Measurements from ENCODE around the gene WDR81. TPM values are rescaled to one million over a fixed set of nuclear protein-coding genes. Genes with fewer than 3 reads are reported as not detected.
A peak's percentile ranks its signal among the peaks of the same experiment; 100 is the strongest.

Gene WDR81
- total RNA-seq, 4 donors from 2014 or later: 26.1 to 73.7 (median 35.7) TPM

GRCh38 chr17:1713160-1713877 lies 11.2 kb upstream of the WDR81 start:
- H3K4me3 ChIP-seq: peak overlapping the region in 1 of 4 donors; percentile 85
- DNase-seq: no peak
- H3K36me3 ChIP-seq: peaks cover 0 to 8% (median 4%) of the 10 kb centered on the region in 4 donors
- H3K4me1 ChIP-seq: peaks cover 28 to 60% (median 43%) of the 10 kb centered on the region in 4 donors
- 40 to 68% methylated on average over 1 to 10 of the region's 10 CpGs for WGBS, 2 donors (ENCODE audit: low coverage in 1 of 2)
- in situ Hi-C loops (cut with MboI; ENCODE audit: low pct_ligation_motif_present in 1 of 4, low pct_unique_long_range_greater_than_20kb in 1 of 4, low sequenced_read_pairs in 3 of 4): loop anchor here in 2 of 4 donors (25.0 kb wide), 2 partner anchors 99 to 324 kb away; partner anchors contain the start of genes DPH1 (in 1 of the 2), OVCA2 (in 1 of the 2) and RTN4RL1 (in 1 of the 2)
- H3K27ac ChIP-seq: peak overlapping the region; percentile 98 to 99 (median 98)
- no peaks in the 10 kb centered on the region for H3K9me3 ChIP-seq
- TF ChIP-seq POLR2A (IDR thresholded peaks at IDR 0.05): no peak
- no peak for TF ChIP-seq POLR2AphosphoS5 (IDR thresholded peaks at IDR 0.05)
- no peak for TF ChIP-seq EP300 (IDR thresholded peaks at IDR 0.05; ENCODE audit: low read depth)
- TF ChIP-seq, protein P1, sequence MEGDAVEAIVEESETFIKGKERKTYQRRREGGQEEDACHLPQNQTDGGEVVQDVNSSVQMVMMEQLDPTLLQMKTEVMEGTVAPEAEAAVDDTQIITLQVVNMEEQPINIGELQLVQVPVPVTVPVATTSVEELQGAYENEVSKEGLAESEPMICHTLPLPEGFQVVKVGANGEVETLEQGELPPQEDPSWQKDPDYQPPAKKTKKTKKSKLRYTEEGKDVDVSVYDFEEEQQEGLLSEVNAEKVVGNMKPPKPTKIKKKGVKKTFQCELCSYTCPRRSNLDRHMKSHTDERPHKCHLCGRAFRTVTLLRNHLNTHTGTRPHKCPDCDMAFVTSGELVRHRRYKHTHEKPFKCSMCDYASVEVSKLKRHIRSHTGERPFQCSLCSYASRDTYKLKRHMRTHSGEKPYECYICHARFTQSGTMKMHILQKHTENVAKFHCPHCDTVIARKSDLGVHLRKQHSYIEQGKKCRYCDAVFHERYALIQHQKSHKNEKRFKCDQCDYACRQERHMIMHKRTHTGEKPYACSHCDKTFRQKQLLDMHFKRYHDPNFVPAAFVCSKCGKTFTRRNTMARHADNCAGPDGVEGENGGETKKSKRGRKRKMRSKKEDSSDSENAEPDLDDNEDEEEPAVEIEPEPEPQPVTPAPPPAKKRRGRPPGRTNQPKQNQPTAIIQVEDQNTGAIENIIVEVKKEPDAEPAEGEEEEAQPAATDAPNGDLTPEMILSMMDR (IDR thresholded peaks at IDR 0.05): no peak
- H3K27me3 ChIP-seq: no peaks in the 10 kb centered on the region
- intact Hi-C loops (cut with DNase I; ENCODE audit: low total_unique reads): loop anchor here (10.0 kb wide), 1 partner anchor 59 kb away; no protein-coding TSS in a partner anchor

DNA sequence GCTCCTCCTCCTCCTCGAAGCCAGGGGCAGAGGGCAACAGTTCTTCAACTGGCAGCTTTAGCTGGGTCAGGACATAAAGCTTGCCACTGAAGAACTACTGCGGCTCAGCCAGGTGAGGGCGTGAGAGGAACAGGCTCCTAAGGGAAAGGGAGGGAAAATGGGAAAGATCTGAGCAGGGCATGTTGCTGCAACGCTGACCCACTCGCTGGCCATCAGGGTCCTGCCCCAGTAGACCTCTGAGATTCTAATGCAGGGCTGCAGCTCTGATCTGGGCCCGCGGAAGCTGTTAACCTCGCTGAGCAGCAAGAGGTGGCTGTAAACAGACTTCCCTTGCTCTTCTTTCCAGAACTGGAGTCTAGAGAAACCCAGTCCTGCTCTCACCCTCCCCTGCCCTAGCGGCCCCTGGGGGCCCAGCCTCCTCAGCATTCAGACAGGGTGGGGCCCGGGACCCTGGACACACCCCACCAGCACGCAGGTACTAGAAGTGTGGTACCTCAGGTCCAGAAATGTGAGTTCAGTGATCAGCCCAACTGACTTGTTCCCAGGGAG lies 10.6 kb upstream of the WDR81 start:
- H3K27ac ChIP-seq: peak overlapping the region; percentile 98 to 99 (median 98)
- H3K9me3 ChIP-seq: no peaks in the 10 kb centered on the region
- H3K4me3 ChIP-seq: peak overlapping the region; percentile 9 to 97 (median 78)
- intact Hi-C loops (cut with DNase I; ENCODE audit: low total_unique reads): loop anchor here (10.0 kb wide), 1 partner anchor 59 kb away; no protein-coding TSS in a partner anchor
- no peaks in the 10 kb centered on the region for H3K27me3 ChIP-seq
- no peak for TF ChIP-seq POLR2A (IDR thresholded peaks at IDR 0.05)
- TF ChIP-seq, protein P1 (IDR thresholded peaks at IDR 0.05): peak; percentile 42 to 71 (median 43)
- no peak for TF ChIP-seq EP300 (IDR thresholded peaks at IDR 0.05; ENCODE audit: low read depth)
- TF ChIP-seq POLR2AphosphoS5 (IDR thresholded peaks at IDR 0.05): peak in 1 of 3 donors; percentile 58
- 20% methylated on average over 1 to 9 of the region's 11 CpGs for WGBS, 2 donors (ENCODE audit: low coverage in 1 of 2)
- peak; percentile 71 for DNase-seq
- in situ Hi-C loops (cut with MboI; ENCODE audit: low pct_ligation_motif_present in 1 of 4, low pct_unique_long_range_greater_than_20kb in 1 of 4, low sequenced_read_pairs in 3 of 4): loop anchor here in 2 of 4 donors (25.0 kb wide), 2 partner anchors 98 to 323 kb away; partner anchors contain the start of genes DPH1 (in 1 of the 2), OVCA2 (in 1 of the 2) and RTN4RL1 (in 1 of the 2)
- H3K36me3 ChIP-seq: peaks cover 0 to 8% (median 4%) of the 10 kb centered on the region in 4 donors
- peaks cover 28 to 56% (median 44%) of the 10 kb centered on the region in 4 donors for H3K4me1 ChIP-seq

GRCh38 chr17:1714427-1714979 lies 10.0 kb upstream of the WDR81 start:
- peaks cover 0 to 8% (median 4%) of the 10 kb centered on the region in 4 donors for H3K36me3 ChIP-seq
- peaks cover 25 to 52% (median 40%) of the 10 kb centered on the region in 4 donors for H3K4me1 ChIP-seq
- H3K27ac ChIP-seq: peak overlapping the region; percentile 98 to 99 (median 98)
- no peaks in the 10 kb centered on the region for H3K27me3 ChIP-seq
- H3K9me3 ChIP-seq: no peaks in the 10 kb centered on the region
- WGBS, 2 donors (ENCODE audit: low coverage in 1 of 2): 0 to 15% methylated on average over 5 to 19 of the region's 19 CpGs
- peak; percentile 98 for DNase-seq
- in situ Hi-C loops (cut with MboI; ENCODE audit: low pct_ligation_motif_present in 1 of 4, low pct_unique_long_range_greater_than_20kb in 1 of 4, low sequenced_read_pairs in 3 of 4): loop anchor here in 2 of 4 donors (25.0 kb wide), 2 partner anchors 98 to 323 kb away; partner anchors contain the start of genes DPH1 (in 1 of the 2), OVCA2 (in 1 of the 2) and RTN4RL1 (in 1 of the 2)
- no peak for TF ChIP-seq POLR2A (IDR thresholded peaks at IDR 0.05)
- TF ChIP-seq POLR2AphosphoS5 (IDR thresholded peaks at IDR 0.05): peak; percentile 77 to 90 (median 79)
- TF ChIP-seq EP300 (IDR thresholded peaks at IDR 0.05; ENCODE audit: low read depth): peak; percentile 44
- intact Hi-C loops (cut with DNase I; ENCODE audit: low total_unique reads): loop anchor here (10.0 kb wide), 1 partner anchor 60 kb away; no protein-coding TSS in a partner anchor
- peak overlapping the region; percentile 72 to 97 (median 87) for H3K4me3 ChIP-seq

GRCh38 chr17:1714980-1715802 lies 9.3 kb upstream of the WDR81 start:
- in situ Hi-C loops (cut with MboI; ENCODE audit: low pct_ligation_motif_present in 1 of 4, low pct_unique_long_range_greater_than_20kb in 1 of 4, low sequenced_read_pairs in 3 of 4): loop anchor here in 2 of 4 donors (25.0 kb wide), 2 partner anchors 97 to 322 kb away; partner anchors contain the start of genes DPH1 (in 1 of the 2), OVCA2 (in 1 of the 2) and RTN4RL1 (in 1 of the 2)
- peaks cover 24 to 48% (median 38%) of the 10 kb centered on the region in 4 donors for H3K4me1 ChIP-seq

More at GRCh38 chr17:1714980-1715802, 9.3 kb upstream of the WDR81 start:
- WGBS, 2 donors (ENCODE audit: low coverage in 1 of 2): 8% methylated on average over 24 of the region's 32 CpGs; no CpG with 5 or more reads in 1 of the 2 donors
- TF ChIP-seq POLR2AphosphoS5 (IDR thresholded peaks at IDR 0.05) (peak; percentile 66 to 85 (median 85)), POLR2A (IDR thresholded peaks at IDR 0.05) (peak; percentile 68), EP300 (IDR thresholded peaks at IDR 0.05; ENCODE audit: low read depth) (no peak)
- TF ChIP-seq, protein P1 (IDR thresholded peaks at IDR 0.05): no peak
- Histone ChIP-seq H3K27ac (peak overlapping the region; percentile 98 to 99 (median 98)), H3K36me3 (peaks cover 0 to 8% (median 4%) of the 10 kb centered on the region in 4 donors), H3K9me3 (no peaks in the 10 kb centered on the region), H3K4me3 (peak overlapping the region; percentile 72 to 97 (median 87)), H3K27me3 (no peaks in the 10 kb centered on the region)
- intact Hi-C loops (cut with DNase I; ENCODE audit: low total_unique reads): loop anchor here (5.0 to 10.0 kb wide), 2 partner anchors 60 to 67 kb away; no protein-coding TSS in a partner anchor
- peak; percentile 91 for DNase-seq

Data from transverse colon (tissue), 4 donors.